GM12873 (cell line): ENCODE measurements around the gene NCAM2.

ENCODE experiments used
- CTCF ChIP-seq: IDR thresholded peaks from 2 replicates; pipeline ENCODE4 v1.5.1; 2012; ENCODE audit warnings: low read depth, mild to moderate bottlenecking, moderate library complexity, low read length, control low read depth; ENCODE audit not compliant: insufficient read depth; ENCODE audit errors: missing control alignments

NCAM2 gene

GRCh38 chr21:21415741-21416140, 417.5 kb downstream of the NCAM2 start:
- no peak for TF ChIP-seq CTCF

- no peak for TF ChIP-seq CTCF
These were observed 436.7 kb downstream of the NCAM2 start for GRCh38 chr21:21434944-21435343.

- no peak for TF ChIP-seq CTCF
These were observed 437.9 kb downstream of the NCAM2 start for GRCh38 chr21:21436012-21436534.

- no peak for TF ChIP-seq CTCF
These were observed 441.6 kb downstream of the NCAM2 start for GRCh38 chr21:21439761-21440160.

- TF ChIP-seq CTCF, result no peak
These were observed 458.9 kb downstream of the NCAM2 start for GRCh38 chr21:21457077-21457476.

GRCh38 chr21:21458124-21458631, 460.0 kb downstream of the NCAM2 start:
- TF ChIP-seq CTCF, result no peak

- no peak for TF ChIP-seq CTCF
These were observed 462.8 kb downstream of the NCAM2 start for GRCh38 chr21:21460979-21461378.

GRCh38 chr21:21463456-21463855, 465.2 kb downstream of the NCAM2 start:
- no peak for TF ChIP-seq CTCF
